Measurements from ENCODE around the gene PDE7B.

Gene PDE7B

GRCh38 chr6:135990855-135991464 lies 139.5 kb downstream of the PDE7B start:
- Histone ChIP-seq H3K27me3 (ENCODE audit: insufficient read depth, poor library complexity, severe bottlenecking) (no peaks in the 10 kb centered on the region), H3K4me3 (replicated peaks; ENCODE audit: insufficient read depth, low read length) (no peak overlapping the region), H3K27ac (replicated peaks) (no peak overlapping the region)
- DNase-seq (ENCODE audit: low read depth in 1 of 2, low spot score in 1 of 2): no peak
- TF ChIP-seq CTCF (IDR thresholded peaks at IDR 0.05; ENCODE audit: insufficient read depth, low read length): no peak
- no peak for TF ChIP-seq GABPA (IDR thresholded peaks at IDR 0.05; ENCODE audit: low read depth)
- no peak for TF ChIP-seq POLR2AphosphoS5 (IDR thresholded peaks at IDR 0.05; ENCODE audit: low read depth)
- no peak for TF ChIP-seq SPI1 (IDR thresholded peaks at IDR 0.05; ENCODE audit: borderline replicate concordance, low read depth)
- TF ChIP-seq REST (IDR thresholded peaks at IDR 0.05; ENCODE audit: insufficient replicate concordance, low read depth): no peak

- no peak for DNase-seq (ENCODE audit: low read depth in 1 of 2, low spot score in 1 of 2)
- Histone ChIP-seq H3K27me3 (ENCODE audit: insufficient read depth, poor library complexity, severe bottlenecking) (no peaks in the 10 kb centered on the region), H3K27ac (replicated peaks) (no peak overlapping the region)
Measured at GRCh38 chr6:135992739-135993138, 141.2 kb downstream of the PDE7B start.

More at GRCh38 chr6:135992739-135993138, 141.2 kb downstream of the PDE7B start:
- H3K4me3 ChIP-seq (replicated peaks; ENCODE audit: insufficient read depth, low read length): no peak overlapping the region
- TF ChIP-seq CTCF (IDR thresholded peaks at IDR 0.05; ENCODE audit: insufficient read depth, low read length): no peak
- TF ChIP-seq GABPA (IDR thresholded peaks at IDR 0.05; ENCODE audit: low read depth): no peak
- TF ChIP-seq REST (IDR thresholded peaks at IDR 0.05; ENCODE audit: insufficient replicate concordance, low read depth): no peak
- TF ChIP-seq POLR2AphosphoS5 (IDR thresholded peaks at IDR 0.05; ENCODE audit: low read depth): no peak
- no peak for TF ChIP-seq SPI1 (IDR thresholded peaks at IDR 0.05; ENCODE audit: borderline replicate concordance, low read depth)
